Neural progenitor cell (in vitro differentiated cells): ENCODE data around the gene BTG2. TPM values are rescaled to one million over a fixed set of nuclear protein-coding genes. Genes with fewer than 3 reads are reported as not detected.

Experiments
- DNase-seq: peaks from one replicate; pipeline ENCODE4 v3.0.0-alpha.2; 2016; ENCODE audit warnings: low spot score
- H2AFZ ChIP-seq: fragments of 200-600 bp; sonication (generic); replicated peaks from 2 replicates; pipeline ENCODE4 v1.6.1; 2016; ENCODE audit warnings: antibody characterized with exemption
- H3F3A ChIP-seq: fragments of 200-600 bp; sonication (generic); 2 replicates; pipeline ENCODE4 v1.6.1; 2016; ENCODE audit warnings: antibody characterized with exemption, low read depth
- H3K27ac ChIP-seq: fragments of 200-600 bp; sonication (generic); 2 replicates; pipeline ENCODE4 v1.5.1; 2016; ENCODE audit warnings: mild to moderate bottlenecking
- H3K27me3 ChIP-seq: fragments of 200-600 bp; sonication (generic); 2 replicates; pipeline ENCODE4 v1.6.1; 2016; ENCODE audit warnings: mild to moderate bottlenecking, moderate library complexity
- H3K36me3 ChIP-seq: fragments of 200-600 bp; sonication (generic); 2 replicates; pipeline ENCODE4 v1.5.1; 2016
- H3K4me1 ChIP-seq: fragments of 200-600 bp; sonication (generic); 2 replicates; pipeline ENCODE4 v1.6.1; 2016; ENCODE audit warnings: mixed run types
- H3K4me2 ChIP-seq: fragments of 200-600 bp; sonication (generic); 2 replicates; pipeline ENCODE4 v1.6.1; 2016
- H3K4me3 ChIP-seq: fragments of 200-600 bp; sonication (generic); 2 replicates; pipeline ENCODE4 v1.5.1; 2016
- H3K79me2 ChIP-seq: fragments of 200-600 bp; sonication (generic); 2 replicates; pipeline ENCODE4 v1.6.1; 2016; ENCODE audit warnings: low read depth
- H3K9ac ChIP-seq: fragments of 200-600 bp; sonication (generic); 2 replicates; pipeline ENCODE4 v1.6.1; 2016
- H3K9me3 ChIP-seq: fragments of 200-600 bp; sonication (generic); 2 replicates; pipeline ENCODE4 v1.5.1; 2016; ENCODE audit warnings: low read depth
- H4K20me1 ChIP-seq: fragments of 200-600 bp; sonication (generic); 2 replicates; pipeline ENCODE4 v1.6.1; 2016; ENCODE audit warnings: low read depth
- H3K27ac Mint-ChIP-seq: 3 replicates; pipeline ENCODE4 v1.8.0; 2021; ENCODE audit warnings: mixed read lengths
- H3K27me3 Mint-ChIP-seq: 2 replicates; pipeline ENCODE4 v1.8.0; 2022; ENCODE audit warnings: low read depth, mild to moderate bottlenecking, inconsistent platforms, moderate library complexity, mixed read lengths; ENCODE audit not compliant: insufficient read depth
- H3K36me3 Mint-ChIP-seq: 3 replicates; pipeline ENCODE4 v1.8.0; 2021; ENCODE audit warnings: mixed read lengths
- H3K4me1 Mint-ChIP-seq: 3 replicates; pipeline ENCODE4 v1.8.0; 2021; ENCODE audit warnings: mixed read lengths
- H3K4me3 Mint-ChIP-seq: 3 replicates; pipeline ENCODE4 v1.8.0; 2021; ENCODE audit warnings: mild to moderate bottlenecking, moderate library complexity, mixed read lengths
- H3K9me3 Mint-ChIP-seq: 3 replicates; pipeline ENCODE4 v1.8.0; 2020; ENCODE audit warnings: mixed read lengths
- EZH2 ChIP-seq: fragments of 200-600 bp; sonication (generic); IDR thresholded peaks from 2 replicates; pipeline ENCODE4 v1.6.1; 2017; ENCODE audit warnings: antibody characterized with exemption, mild to moderate bottlenecking, moderate library complexity
- EZH2phosphoT487 ChIP-seq: fragments of 200-600 bp; sonication (generic); IDR thresholded peaks from 2 replicates; pipeline ENCODE4 v1.6.1; 2017; ENCODE audit warnings: antibody characterized with exemption
- total RNA-seq: library from RNA; depleted of rRNA; stranded (reverse); fragments of >200 nt; gene quantifications from 2 replicates; pipeline ENCODE4 v1.2.3, GENCODE V29; 2015; ENCODE audit warnings: low replicate concordance
- TF ChIP-seq, protein P1 (sequence below): fragments of 200-600 bp; sonication (generic); IDR thresholded peaks from 2 replicates; pipeline ENCODE4 v1.5.1; 2017; ENCODE audit warnings: antibody characterized with exemption, mild to moderate bottlenecking

BTG2 gene
- total RNA-seq, 1 donor from 2014 or later: 26.5 TPM

DNA sequence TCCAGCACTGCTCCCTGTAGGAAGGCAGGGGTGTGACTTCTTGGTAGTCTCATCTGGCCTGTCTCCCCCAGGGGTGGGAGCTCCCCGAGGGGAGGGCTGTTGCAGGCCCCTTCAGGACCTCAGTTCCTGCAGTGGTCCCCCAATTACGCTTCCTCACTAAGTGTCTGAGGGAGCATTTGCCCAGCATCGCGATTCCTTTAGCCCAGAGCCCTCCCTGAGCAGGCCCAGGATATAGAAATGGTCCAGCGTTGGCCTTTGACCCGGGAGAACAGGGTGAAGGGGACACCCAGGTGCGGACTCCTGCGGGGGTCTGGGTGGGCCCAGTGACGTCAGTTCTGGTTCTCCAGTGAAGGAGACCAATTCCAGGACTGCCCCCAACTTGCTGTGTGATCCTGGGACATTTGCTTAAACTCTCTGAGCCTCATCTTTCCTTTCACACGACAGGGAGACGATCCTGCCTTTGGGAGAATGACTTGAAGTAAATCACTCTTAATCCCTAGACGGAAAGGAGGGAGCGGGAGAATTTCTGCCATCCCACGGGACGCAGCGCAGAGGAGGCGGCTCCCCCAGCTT lies 32.6 kb upstream of the BTG2 start:
- DNase-seq: no peak
- H3K4me2 ChIP-seq: peak overlapping the region; percentile 67
- no peak overlapping the region for H3K27ac ChIP-seq
- H3F3A ChIP-seq: peaks cover 10% of the 10 kb centered on the region
- no peaks in the 10 kb centered on the region for H3K79me2 ChIP-seq
- H3K4me3 ChIP-seq: no peak overlapping the region
- H3K36me3 ChIP-seq: no peaks in the 10 kb centered on the region
- Mint-ChIP-seq H3K4me3 (no peak overlapping the region), H3K9me3 (no peaks in the 10 kb centered on the region), H3K4me1 (peaks cover 38% of the 10 kb centered on the region), H3K27ac (no peak overlapping the region), H3K36me3 (no peaks in the 10 kb centered on the region), H3K27me3 (peaks cover 5% of the 10 kb centered on the region)
- H3K9me3 ChIP-seq: no peaks in the 10 kb centered on the region
- H3K9ac ChIP-seq: no peak overlapping the region
- H3K4me1 ChIP-seq: peaks cover 18% of the 10 kb centered on the region
- TF ChIP-seq, protein P1, sequence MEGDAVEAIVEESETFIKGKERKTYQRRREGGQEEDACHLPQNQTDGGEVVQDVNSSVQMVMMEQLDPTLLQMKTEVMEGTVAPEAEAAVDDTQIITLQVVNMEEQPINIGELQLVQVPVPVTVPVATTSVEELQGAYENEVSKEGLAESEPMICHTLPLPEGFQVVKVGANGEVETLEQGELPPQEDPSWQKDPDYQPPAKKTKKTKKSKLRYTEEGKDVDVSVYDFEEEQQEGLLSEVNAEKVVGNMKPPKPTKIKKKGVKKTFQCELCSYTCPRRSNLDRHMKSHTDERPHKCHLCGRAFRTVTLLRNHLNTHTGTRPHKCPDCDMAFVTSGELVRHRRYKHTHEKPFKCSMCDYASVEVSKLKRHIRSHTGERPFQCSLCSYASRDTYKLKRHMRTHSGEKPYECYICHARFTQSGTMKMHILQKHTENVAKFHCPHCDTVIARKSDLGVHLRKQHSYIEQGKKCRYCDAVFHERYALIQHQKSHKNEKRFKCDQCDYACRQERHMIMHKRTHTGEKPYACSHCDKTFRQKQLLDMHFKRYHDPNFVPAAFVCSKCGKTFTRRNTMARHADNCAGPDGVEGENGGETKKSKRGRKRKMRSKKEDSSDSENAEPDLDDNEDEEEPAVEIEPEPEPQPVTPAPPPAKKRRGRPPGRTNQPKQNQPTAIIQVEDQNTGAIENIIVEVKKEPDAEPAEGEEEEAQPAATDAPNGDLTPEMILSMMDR: no peak
- TF ChIP-seq EZH2: no peak
- TF ChIP-seq EZH2phosphoT487: no peak
- no peak overlapping the region for H2AFZ ChIP-seq
- H4K20me1 ChIP-seq: no peaks in the 10 kb centered on the region
- H3K27me3 ChIP-seq: peaks cover 16% of the 10 kb centered on the region

DNA sequence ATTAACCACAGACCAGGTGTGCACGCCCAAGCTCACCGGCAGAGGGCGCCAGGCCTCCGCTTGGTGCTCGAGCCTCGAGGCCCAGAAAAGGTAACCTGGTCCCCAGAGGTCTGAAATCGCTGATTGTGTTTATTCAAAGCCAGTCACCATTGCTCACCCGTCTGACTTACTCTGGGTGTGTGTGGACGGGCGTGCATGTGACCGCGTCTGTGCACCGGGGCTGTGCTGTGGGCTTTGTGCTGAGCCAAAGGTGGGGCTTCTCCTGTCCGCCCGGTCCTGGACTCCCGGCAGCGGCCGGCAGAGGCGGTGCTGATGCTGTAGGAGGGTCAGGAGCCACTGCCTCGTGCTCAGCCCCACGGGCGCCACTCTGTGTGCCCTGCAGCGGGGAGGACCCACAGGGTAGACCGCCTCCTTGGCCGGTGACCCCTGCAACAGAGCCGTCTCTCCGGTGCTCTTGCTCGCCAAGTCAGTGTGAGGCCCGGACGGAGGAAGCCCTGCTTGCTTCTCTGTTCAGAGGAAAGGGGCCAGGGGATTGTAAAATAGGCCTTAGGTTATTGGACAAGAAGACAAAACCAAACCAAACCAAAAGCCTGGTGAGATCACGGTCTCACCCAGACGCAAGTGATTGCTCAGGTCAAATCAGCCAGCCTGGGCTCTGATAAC lies 32.0 kb upstream of the BTG2 start:
- no peak for TF ChIP-seq EZH2
- TF ChIP-seq, protein P1: peak; percentile 99
- H3F3A ChIP-seq: peaks cover 10% of the 10 kb centered on the region
- no peak overlapping the region for H3K4me3 ChIP-seq
- H3K27me3 ChIP-seq: peaks cover 12% of the 10 kb centered on the region
- DNase-seq: peak; percentile 91
- H3K27ac ChIP-seq: no peak overlapping the region
- H3K4me1 Mint-ChIP-seq: peaks cover 41% of the 10 kb centered on the region
- H2AFZ ChIP-seq: peak overlapping the region; percentile 54
- peaks cover 5% of the 10 kb centered on the region for H3K27me3 Mint-ChIP-seq
- no peaks in the 10 kb centered on the region for H3K9me3 ChIP-seq
- peaks cover 23% of the 10 kb centered on the region for H3K4me1 ChIP-seq
- no peak overlapping the region for H3K27ac Mint-ChIP-seq
- H3K4me3 Mint-ChIP-seq: no peak overlapping the region
- H3K4me2 ChIP-seq: peak overlapping the region; percentile 67
- H4K20me1 ChIP-seq: no peaks in the 10 kb centered on the region
- no peaks in the 10 kb centered on the region for H3K79me2 ChIP-seq
- H3K9ac ChIP-seq: no peak overlapping the region
- no peaks in the 10 kb centered on the region for H3K9me3 Mint-ChIP-seq
- no peaks in the 10 kb centered on the region for H3K36me3 Mint-ChIP-seq
- H3K36me3 ChIP-seq: no peaks in the 10 kb centered on the region

- Histone ChIP-seq H4K20me1 (no peaks in the 10 kb centered on the region), H3K9ac (no peak overlapping the region), H3K4me1 (peaks cover 30% of the 10 kb centered on the region), H3F3A (peaks cover 4% of the 10 kb centered on the region), H2AFZ (peak overlapping the region; percentile 54), H3K4me3 (no peak overlapping the region), H3K9me3 (no peaks in the 10 kb centered on the region), H3K79me2 (no peaks in the 10 kb centered on the region), H3K4me2 (peak overlapping the region; percentile 67), H3K36me3 (no peaks in the 10 kb centered on the region), H3K27me3 (peaks cover 12% of the 10 kb centered on the region), H3K27ac (no peak overlapping the region)
- Mint-ChIP-seq H3K27ac (no peak overlapping the region), H3K4me1 (peaks cover 48% of the 10 kb centered on the region), H3K27me3 (peaks cover 5% of the 10 kb centered on the region), H3K4me3 (no peak overlapping the region), H3K36me3 (no peaks in the 10 kb centered on the region), H3K9me3 (no peaks in the 10 kb centered on the region)
- DNase-seq: peak; percentile 32
- TF ChIP-seq, protein P1: no peak
- no peak for TF ChIP-seq EZH2
- TF ChIP-seq EZH2phosphoT487: no peak
These were observed 31.3 kb upstream of the BTG2 start for GRCh38 chr1:203273869-203274602.
